Left kidney (tissue), 8 donors: ENCODE measurements around the gene TGFB2. TPM values are rescaled to one million over a fixed set of nuclear protein-coding genes. Genes with fewer than 3 reads are reported as not detected.
"Not testable (repeated sequence)": the region's sequence is repeated elsewhere in the genome, so short reads cannot be mapped to it uniquely, and the experiment has no call there.

Experiments
- DNase-seq: peaks from one replicate; pipeline ENCODE4 v3.0.0-alpha.2; 2013
- long read RNA-seq, 8 donors: transcript quantifications; one replicate each; lab custom pipeline, GENCODE V29; 2026
- polyA plus RNA-seq: library from polyadenylated mRNA; unstranded; fragments of 120-200 nt; gene quantifications from one replicate; pipeline ENCODE4 v1.2.1, GENCODE V29; 2013; ENCODE audit not compliant: insufficient read length

Gene TGFB2
- polyA plus RNA-seq = 14.0 TPM
- long read RNA-seq, donor 1, full-length matches to known transcripts = 7 of 7 reads
- long read RNA-seq, donor 1, partial matches to known transcripts = 0 of 7 reads
- long read RNA-seq, donor 1, other reads (novel, unspliced or antisense) = 0 of 7 reads
- long read RNA-seq, donor 2, full-length matches to known transcripts = 7 of 7 reads
- long read RNA-seq, donor 2, partial matches to known transcripts = 0 of 7 reads
- long read RNA-seq, donor 2, other reads (novel, unspliced or antisense) = 0 of 7 reads
- long read RNA-seq, donor 3, full-length matches to known transcripts = 2 of 2 reads
- long read RNA-seq, donor 3, partial matches to known transcripts = 0 of 2 reads
- long read RNA-seq, donor 3, other reads (novel, unspliced or antisense) = 0 of 2 reads
- long read RNA-seq, donor 4 = 0 reads
- long read RNA-seq, donor 5, full-length matches to known transcripts = 3 of 3 reads
- long read RNA-seq, donor 5, partial matches to known transcripts = 0 of 3 reads
- long read RNA-seq, donor 5, other reads (novel, unspliced or antisense) = 0 of 3 reads
- long read RNA-seq, donor 6, full-length matches to known transcripts = 5 of 5 reads
- long read RNA-seq, donor 6, partial matches to known transcripts = 0 of 5 reads
- long read RNA-seq, donor 6, other reads (novel, unspliced or antisense) = 0 of 5 reads
- long read RNA-seq, donor 7 = 0 reads
- long read RNA-seq, donor 8, full-length matches to known transcripts = 2 of 2 reads
- long read RNA-seq, donor 8, partial matches to known transcripts = 0 of 2 reads
- long read RNA-seq, donor 8, other reads (novel, unspliced or antisense) = 0 of 2 reads

- peak; percentile 66 for DNase-seq
Measured at GRCh38 chr1:218344814-218345672, at the start of gene TGFB2. Gene TGFB2 (plus strand): TSS chr1:218345336. CDS start chr1:218346702, 1,366 bp downstream.

GRCh38 chr1:218296162-218296561, 49.0 kb upstream of the TGFB2 start:
- DNase-seq = no peak

GRCh38 chr1:218297461-218297860, 47.7 kb upstream of the TGFB2 start:
- DNase-seq = no peak

GRCh38 chr1:218297867-218298266, 47.3 kb upstream of the TGFB2 start:
- DNase-seq = no peak

GRCh38 chr1:218298398-218298797, 46.7 kb upstream of the TGFB2 start:
- DNase-seq = no peak

- peak; percentile 14 for DNase-seq
Measured at GRCh38 chr1:218299416-218299815, 45.7 kb upstream of the TGFB2 start.

- DNase-seq = no peak
Measured at GRCh38 chr1:218301217-218301616, 43.9 kb upstream of the TGFB2 start.

- no peak for DNase-seq
Measured at GRCh38 chr1:218302155-218302554, 43.0 kb upstream of the TGFB2 start.

- no peak for DNase-seq
Measured at GRCh38 chr1:218303176-218303879, 41.8 kb upstream of the TGFB2 start.

GRCh38 chr1:218304281-218305039, 40.7 kb upstream of the TGFB2 start:
- DNase-seq = no peak

GRCh38 chr1:218305472-218306064, 39.6 kb upstream of the TGFB2 start:
- no peak for DNase-seq

GRCh38 chr1:218312509-218312908, 32.6 kb upstream of the TGFB2 start:
- DNase-seq = no peak

- no peak for DNase-seq
Measured at GRCh38 chr1:218314316-218314715, 30.8 kb upstream of the TGFB2 start.

- DNase-seq = no peak
Measured at GRCh38 chr1:218315638-218316037, 29.5 kb upstream of the TGFB2 start.

GRCh38 chr1:218317061-218317460, 28.1 kb upstream of the TGFB2 start:
- DNase-seq = no peak

GRCh38 chr1:218320182-218320581, 25.0 kb upstream of the TGFB2 start:
- DNase-seq = not testable (repeated sequence)

- no peak for DNase-seq
Measured at GRCh38 chr1:218322762-218323161, 22.4 kb upstream of the TGFB2 start.

GRCh38 chr1:218323568-218324225, 21.4 kb upstream of the TGFB2 start:
- DNase-seq = no peak

- no peak for DNase-seq
Measured at GRCh38 chr1:218324226-218324580, 20.9 kb upstream of the TGFB2 start.

- no peak for DNase-seq
Measured at GRCh38 chr1:218328769-218329168, 16.4 kb upstream of the TGFB2 start.
